Activated CD8-positive, alpha-beta memory T cell treated with anti-CD3 and anti-CD28 coated beads for 36 hours (primary cell): Measurements from ENCODE around the gene ELL. TPM values are rescaled to one million over a fixed set of nuclear protein-coding genes. Genes with fewer than 3 reads are reported as not detected.

Source experiments
- CTCF ChIA-PET: fragments of 350-600 bp; sonication (Branson Sonifier 250); formaldehyde crosslinking; loops from one replicate; lab custom pipeline; 2021; ENCODE audit warnings: antibody characterized with exemption; lab: Charles Lee
- POLR2A ChIA-PET: fragments of 350-600 bp; sonication (Branson Sonifier 250); formaldehyde crosslinking; loops from one replicate; lab custom pipeline; 2021; ENCODE audit warnings: antibody characterized with exemption; lab: Charles Lee
- total RNA-seq, 2 experiments: library from RNA; stranded (reverse); gene quantifications; one replicate each; pipeline ENCODE4 v1.2.3, GENCODE V29; 2021

ELL gene
- total RNA-seq, 2 experiments from 2014 or later, result 22.6 to 24.3 TPM

GRCh38 chr19:18450021-18450930 lies 71.6 kb downstream of the ELL start:
- POLR2A ChIA-PET, result no interaction called here
- CTCF ChIA-PET, result interaction anchor here (0.7 to 4.3 kb wide), 29 partner anchors 9 to 414 kb away, joined by 3 to 20 read pairs (median 4); partner anchors contain the start of genes REX1BD, SSBP4 and UBA52

- ChIA-PET CTCF (interaction anchor here (0.7 to 2.2 kb wide), 3 partner anchors 9 to 414 kb away, joined by 3 to 9 read pairs (median 6); partner anchors contain the start of gene SSBP4), POLR2A (no interaction called here)
Observed at GRCh38 chr19:18449552-18449951, 72.3 kb downstream of the ELL start.

GRCh38 chr19:18446811-18447359 lies 75.0 kb downstream of the ELL start:
- POLR2A ChIA-PET, result no interaction called here
- CTCF ChIA-PET, result interaction anchor here (0.8 kb wide), 1 partner anchor 23 kb away, joined by 3 read pairs; no protein-coding TSS in a partner anchor

GRCh38 chr19:18446145-18446810 lies 75.6 kb downstream of the ELL start:
- ChIA-PET CTCF (no interaction called here), POLR2A (no interaction called here)

- CTCF ChIA-PET, result no interaction called here
- POLR2A ChIA-PET, result no interaction called here
Observed at GRCh38 chr19:18445262-18445948, 76.5 kb downstream of the ELL start.

GRCh38 chr19:18444513-18444912 lies 77.4 kb downstream of the ELL start:
- CTCF ChIA-PET, result no interaction called here
- POLR2A ChIA-PET, result no interaction called here

- CTCF ChIA-PET, result no interaction called here
- POLR2A ChIA-PET, result no interaction called here
Observed at GRCh38 chr19:18443831-18444230, 78.0 kb downstream of the ELL start.

- ChIA-PET CTCF (interaction anchor here (1.3 kb wide), 1 partner anchor 78 kb away, joined by 3 read pairs; no protein-coding TSS in a partner anchor), POLR2A (no interaction called here)
Observed at GRCh38 chr19:18443406-18443805, 78.5 kb downstream of the ELL start.

- POLR2A ChIA-PET, result no interaction called here
- CTCF ChIA-PET, result interaction anchor here (0.8 to 1.3 kb wide), 2 partner anchors 8 to 78 kb away, joined by 3 read pairs; no protein-coding TSS in a partner anchor
Observed at GRCh38 chr19:18442941-18443340, 78.9 kb downstream of the ELL start.

GRCh38 chr19:18441804-18442788 lies 79.8 kb downstream of the ELL start:
- CTCF ChIA-PET, result interaction anchor here (0.8 to 1.3 kb wide), 2 partner anchors 9 to 79 kb away, joined by 3 read pairs; no protein-coding TSS in a partner anchor
- POLR2A ChIA-PET, result no interaction called here

GRCh38 chr19:18440936-18441803 lies 80.7 kb downstream of the ELL start:
- CTCF ChIA-PET, result interaction anchor here (0.7 to 2.1 kb wide), 4 partner anchors 10 to 58 kb away, joined by 3 to 9 read pairs (median 6); no protein-coding TSS in a partner anchor

GRCh38 chr19:18440415-18440877 lies 81.4 kb downstream of the ELL start:
- ChIA-PET POLR2A (no interaction called here), CTCF (interaction anchor here (0.7 to 2.1 kb wide), 4 partner anchors 10 to 59 kb away, joined by 3 to 9 read pairs (median 6); no protein-coding TSS in a partner anchor)

More at GRCh38 chr19:18440936-18441803, 80.7 kb downstream of the ELL start:
- POLR2A ChIA-PET, result no interaction called here

- ChIA-PET POLR2A (interaction anchor here (1.1 kb wide), 1 partner anchor 21 kb away, joined by 6 read pairs; the partner anchor contains the start of gene SSBP4), CTCF (interaction anchor here (1.4 to 2.1 kb wide), 3 partner anchors 11 to 22 kb away, joined by 4 to 9 read pairs (median 8); no protein-coding TSS in a partner anchor)
Observed at GRCh38 chr19:18439910-18440237, 82.0 kb downstream of the ELL start.

GRCh38 chr19:18439025-18439909 lies 82.6 kb downstream of the ELL start:
- ChIA-PET CTCF (interaction anchor here (1.3 to 2.1 kb wide), 3 partner anchors 10 to 23 kb away, joined by 3 to 8 read pairs (median 4); no protein-coding TSS in a partner anchor), POLR2A (interaction anchor here (0.6 to 1.1 kb wide), 2 partner anchors 20 to 132 kb away, joined by 6 read pairs; partner anchors contain the start of genes SSBP4 and UBA52)

GRCh38 chr19:18438331-18439024 lies 83.4 kb downstream of the ELL start:
- POLR2A ChIA-PET, result no interaction called here

More at GRCh38 chr19:18438331-18439024, 83.4 kb downstream of the ELL start:
- CTCF ChIA-PET, result interaction anchor here (1.3 to 2.1 kb wide), 3 partner anchors 9 to 23 kb away, joined by 3 to 8 read pairs (median 4); no protein-coding TSS in a partner anchor
